Amniotic epithelial cell (primary cell): Measurements from ENCODE around the gene RALGPS2.

Experiments
- DNase-seq: peaks from one replicate; pipeline ENCODE4 v3.0.0-alpha.2; 2010; ENCODE audit warnings: low read depth

The RALGPS2 gene

GRCh38 chr1:178864326-178864725, 139.3 kb downstream of the RALGPS2 start:
- peak; percentile 77 for DNase-seq

- no peak for DNase-seq
Measured at GRCh38 chr1:178867670-178868069, 142.6 kb downstream of the RALGPS2 start.

GRCh38 chr1:178868706-178869105, 143.7 kb downstream of the RALGPS2 start:
- DNase-seq = no peak

- peak; percentile 92 for DNase-seq
Measured at GRCh38 chr1:178869119-178869697, 144.2 kb downstream of the RALGPS2 start.

GRCh38 chr1:178870221-178870620, 145.2 kb downstream of the RALGPS2 start:
- no peak for DNase-seq

GRCh38 chr1:178870944-178871343, 145.9 kb downstream of the RALGPS2 start, which contains the start of gene ANGPTL1:
ANGPTL1 (minus strand) TSS chr1:178871077; CDS start chr1:178865776, 5,301 bp downstream.
- peak; percentile 59 for DNase-seq

- DNase-seq = peak; percentile 24
Measured at GRCh38 chr1:178871551-178872320, 146.7 kb downstream of the RALGPS2 start.

- no peak for DNase-seq
Measured at GRCh38 chr1:178874966-178875365, 149.9 kb downstream of the RALGPS2 start.

GRCh38 chr1:178875936-178876335, 150.9 kb downstream of the RALGPS2 start:
- peak; percentile 63 for DNase-seq

- no peak for DNase-seq
Measured at GRCh38 chr1:178877896-178878295, 152.9 kb downstream of the RALGPS2 start.

GRCh38 chr1:178881950-178882349, 156.9 kb downstream of the RALGPS2 start:
- DNase-seq = no peak

- DNase-seq = no peak
Measured at GRCh38 chr1:178885869-178886268, 160.8 kb downstream of the RALGPS2 start.

- no peak for DNase-seq
Measured at GRCh38 chr1:178886551-178886950, 161.5 kb downstream of the RALGPS2 start.

- no peak for DNase-seq
Measured at GRCh38 chr1:178895928-178896327, 170.9 kb downstream of the RALGPS2 start.

- DNase-seq = no peak
Measured at GRCh38 chr1:178898401-178898800, 173.4 kb downstream of the RALGPS2 start.

- DNase-seq = no peak
Measured at GRCh38 chr1:178899402-178899801, 174.4 kb downstream of the RALGPS2 start.

- DNase-seq = no peak
Measured at GRCh38 chr1:178901482-178902125, 176.6 kb downstream of the RALGPS2 start.

GRCh38 chr1:178908358-178908757, 183.3 kb downstream of the RALGPS2 start:
- peak; percentile 41 for DNase-seq

- DNase-seq = no peak
Measured at GRCh38 chr1:178910023-178910422, 185.0 kb downstream of the RALGPS2 start.

GRCh38 chr1:178912597-178912996, 187.6 kb downstream of the RALGPS2 start:
- peak; percentile 64 for DNase-seq

- peak; percentile 79 for DNase-seq
Measured at GRCh38 chr1:178916448-178917174, 191.6 kb downstream of the RALGPS2 start.

- DNase-seq = no peak
Measured at GRCh38 chr1:178918308-178918707, 193.3 kb downstream of the RALGPS2 start.
